Parathyroid adenoma (tissue), 2 donors: ENCODE data around the gene COQ3.

Experiments
- H2AFZ ChIP-seq: fragments of 300-600 bp; sonication (generic); one replicate; pipeline ENCODE4 v1.7.0; 2017; ENCODE audit warnings: antibody characterized with exemption, mild to moderate bottlenecking
- H3K27ac ChIP-seq: fragments of 300-600 bp; sonication (generic); one replicate; pipeline ENCODE4 v1.7.0; 2017
- H3K27me3 ChIP-seq: fragments of 300-600 bp; sonication (generic); one replicate; pipeline ENCODE4 v1.7.0; 2017; ENCODE audit warnings: low read length; ENCODE audit not compliant: control insufficient read depth, insufficient read depth
- H3K36me3 ChIP-seq: fragments of 300-600 bp; sonication (generic); one replicate; pipeline ENCODE4 v1.7.0; 2017; ENCODE audit warnings: low read length; ENCODE audit not compliant: control insufficient read depth, insufficient read depth
- H3K4me1 ChIP-seq: fragments of 300-600 bp; sonication (generic); one replicate; pipeline ENCODE4 v1.7.0; 2017; ENCODE audit warnings: control low read depth
- H3K4me2 ChIP-seq: fragments of 300-600 bp; sonication (generic); one replicate; pipeline ENCODE4 v1.7.0; 2017; ENCODE audit warnings: low read length
- H3K4me3 ChIP-seq: fragments of 300-600 bp; sonication (generic); one replicate; pipeline ENCODE4 v1.7.0; 2017; ENCODE audit warnings: low read depth, low read length
- H3K79me2 ChIP-seq: fragments of 300-600 bp; sonication (generic); one replicate; pipeline ENCODE4 v1.7.0; 2017; ENCODE audit warnings: control low read depth
- H3K9ac ChIP-seq: fragments of 300-600 bp; sonication (generic); one replicate; pipeline ENCODE4 v1.7.0; 2017; ENCODE audit warnings: mild to moderate bottlenecking
- H3K9me3 ChIP-seq: fragments of 300-600 bp; sonication (generic); one replicate; pipeline ENCODE4 v1.7.0; 2017; ENCODE audit warnings: low read length; ENCODE audit not compliant: control insufficient read depth
- TF ChIP-seq, protein P1 (sequence below): fragments of 300-600 bp; sonication (generic); IDR thresholded peaks from one replicate; pipeline ENCODE4 v1.7.0; 2017; ENCODE audit warnings: antibody characterized with exemption, mild to moderate bottlenecking
- donor health status: primary hyperparathyroidism.

COQ3 gene

DNA sequence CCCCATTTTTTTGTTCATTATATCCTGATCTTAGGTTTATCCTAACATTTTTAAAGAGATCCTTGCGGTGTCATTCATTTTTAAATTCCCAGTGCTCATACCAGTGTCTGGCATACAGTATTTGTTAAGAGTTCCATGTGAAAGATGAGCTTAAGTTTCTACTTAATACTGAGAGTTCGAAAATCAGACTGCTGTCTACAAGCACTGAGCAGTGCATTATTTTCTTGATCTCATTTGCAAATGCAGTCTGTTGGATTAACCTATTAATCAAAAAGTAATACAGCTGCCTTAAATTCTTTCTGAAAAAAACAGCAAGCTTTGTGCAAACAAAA lies 663 bp downstream of the COQ3 start:
- no peaks in the 10 kb centered on the region for H3K36me3 ChIP-seq

GRCh38 chr6:99390896-99391295 lies 3.1 kb downstream of the COQ3 start:
- no peak overlapping the region for H3K9ac ChIP-seq
- no peaks in the 10 kb centered on the region for H3K9me3 ChIP-seq
- H3K36me3 ChIP-seq, result no peaks in the 10 kb centered on the region
- no peaks in the 10 kb centered on the region for H3K27me3 ChIP-seq
- H3K4me3 ChIP-seq, result no peak overlapping the region
- TF ChIP-seq, protein P1, sequence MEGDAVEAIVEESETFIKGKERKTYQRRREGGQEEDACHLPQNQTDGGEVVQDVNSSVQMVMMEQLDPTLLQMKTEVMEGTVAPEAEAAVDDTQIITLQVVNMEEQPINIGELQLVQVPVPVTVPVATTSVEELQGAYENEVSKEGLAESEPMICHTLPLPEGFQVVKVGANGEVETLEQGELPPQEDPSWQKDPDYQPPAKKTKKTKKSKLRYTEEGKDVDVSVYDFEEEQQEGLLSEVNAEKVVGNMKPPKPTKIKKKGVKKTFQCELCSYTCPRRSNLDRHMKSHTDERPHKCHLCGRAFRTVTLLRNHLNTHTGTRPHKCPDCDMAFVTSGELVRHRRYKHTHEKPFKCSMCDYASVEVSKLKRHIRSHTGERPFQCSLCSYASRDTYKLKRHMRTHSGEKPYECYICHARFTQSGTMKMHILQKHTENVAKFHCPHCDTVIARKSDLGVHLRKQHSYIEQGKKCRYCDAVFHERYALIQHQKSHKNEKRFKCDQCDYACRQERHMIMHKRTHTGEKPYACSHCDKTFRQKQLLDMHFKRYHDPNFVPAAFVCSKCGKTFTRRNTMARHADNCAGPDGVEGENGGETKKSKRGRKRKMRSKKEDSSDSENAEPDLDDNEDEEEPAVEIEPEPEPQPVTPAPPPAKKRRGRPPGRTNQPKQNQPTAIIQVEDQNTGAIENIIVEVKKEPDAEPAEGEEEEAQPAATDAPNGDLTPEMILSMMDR, result no peak
- H3K27ac ChIP-seq, result no peak overlapping the region
- H3K4me2 ChIP-seq, result no peak overlapping the region
- peaks cover 6% of the 10 kb centered on the region for H3K79me2 ChIP-seq
- H2AFZ ChIP-seq, result no peak overlapping the region
- no peaks in the 10 kb centered on the region for H3K4me1 ChIP-seq

More for the DNA sequence above, 663 bp downstream of the COQ3 start:
- TF ChIP-seq, protein P1, result no peak
- H3K9ac ChIP-seq, result no peak overlapping the region
- no peaks in the 10 kb centered on the region for H3K9me3 ChIP-seq
- H2AFZ ChIP-seq, result peak overlapping the region; percentile 92
- H3K4me3 ChIP-seq, result peak overlapping the region; percentile 99
- no peaks in the 10 kb centered on the region for H3K4me1 ChIP-seq
- H3K79me2 ChIP-seq, result peaks cover 6% of the 10 kb centered on the region
- H3K4me2 ChIP-seq, result peak overlapping the region; percentile 91
- peak overlapping the region; percentile 69 for H3K27ac ChIP-seq
- H3K27me3 ChIP-seq, result no peaks in the 10 kb centered on the region

DNA sequence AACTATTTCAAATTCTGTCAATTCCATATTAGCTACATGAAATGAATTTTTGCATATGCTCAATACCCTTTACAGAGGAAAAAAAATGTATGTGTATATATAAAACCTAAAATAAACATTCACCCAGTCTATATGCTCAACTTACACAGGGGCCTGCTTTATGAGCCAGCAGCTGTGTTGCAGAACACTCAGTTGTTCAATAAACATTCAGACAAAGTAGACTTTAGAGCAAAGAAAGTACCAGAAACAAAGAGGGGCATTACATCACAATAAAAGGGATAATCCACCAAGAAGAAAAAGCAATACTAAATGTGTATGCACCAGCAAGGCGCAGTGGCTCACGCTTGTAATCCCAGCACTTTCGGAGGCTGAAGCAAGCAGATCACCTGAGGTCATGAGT lies 9.5 kb downstream of the COQ3 start:
- H3K36me3 ChIP-seq, result no peaks in the 10 kb centered on the region
- H3K9me3 ChIP-seq, result no peaks in the 10 kb centered on the region
- no peak overlapping the region for H3K4me2 ChIP-seq
- H2AFZ ChIP-seq, result no peak overlapping the region
- no peak overlapping the region for H3K27ac ChIP-seq
- TF ChIP-seq, protein P1, result no peak
- no peaks in the 10 kb centered on the region for H3K79me2 ChIP-seq
- H3K4me3 ChIP-seq, result no peak overlapping the region
- no peaks in the 10 kb centered on the region for H3K4me1 ChIP-seq
- H3K9ac ChIP-seq, result no peak overlapping the region
- no peaks in the 10 kb centered on the region for H3K27me3 ChIP-seq

DNA sequence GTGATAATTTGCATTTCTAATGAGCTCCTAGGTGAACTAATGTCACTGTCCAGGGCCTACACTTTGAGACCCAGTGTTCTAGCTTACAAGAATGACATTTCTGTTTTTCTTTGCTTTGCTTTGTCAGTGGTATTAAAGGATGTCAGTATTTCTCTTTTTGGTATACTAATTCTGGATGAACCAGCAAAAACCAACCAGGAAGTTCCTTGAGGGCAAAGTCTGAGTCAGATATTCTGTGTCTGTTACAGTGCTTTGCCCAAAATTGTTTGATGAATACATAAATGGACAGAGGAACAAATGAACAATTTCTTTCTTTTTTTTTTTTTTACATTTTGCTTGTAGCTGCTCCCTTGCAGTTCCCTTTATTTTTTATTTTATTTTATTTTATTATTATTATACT lies 15.4 kb downstream of the COQ3 start:
- Histone ChIP-seq H3K9ac (no peak overlapping the region), H2AFZ (no peak overlapping the region), H3K4me3 (no peak overlapping the region), H3K36me3 (no peaks in the 10 kb centered on the region), H3K27me3 (no peaks in the 10 kb centered on the region), H3K4me2 (no peak overlapping the region), H3K9me3 (no peaks in the 10 kb centered on the region), H3K79me2 (no peaks in the 10 kb centered on the region), H3K4me1 (no peaks in the 10 kb centered on the region), H3K27ac (no peak overlapping the region)
- TF ChIP-seq, protein P1, result no peak

DNA sequence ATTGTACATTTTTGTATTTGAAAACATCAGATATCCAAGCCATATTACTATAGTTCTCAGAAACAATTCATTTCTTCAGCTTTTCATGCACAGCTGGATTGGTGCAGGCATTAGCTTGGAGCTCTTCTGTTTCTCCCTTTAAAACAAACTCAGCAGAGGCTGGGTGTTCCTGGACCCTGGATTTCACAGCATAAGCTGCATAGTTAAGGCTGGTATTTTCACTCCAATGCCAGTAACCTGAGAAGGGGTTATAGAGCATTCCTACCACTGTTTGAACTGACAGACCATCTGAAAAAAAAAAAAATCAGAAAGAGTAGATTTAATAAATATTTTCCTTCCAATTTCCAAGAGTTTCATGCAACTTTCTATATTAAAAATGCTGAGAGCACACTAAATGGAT lies 24.5 kb downstream of the COQ3 start:
- H3K9ac ChIP-seq, result no peak overlapping the region
- no peaks in the 10 kb centered on the region for H3K79me2 ChIP-seq
- no peak overlapping the region for H3K4me3 ChIP-seq
- no peak overlapping the region for H3K4me2 ChIP-seq
- H3K27me3 ChIP-seq, result no peaks in the 10 kb centered on the region
- H2AFZ ChIP-seq, result no peak overlapping the region
- H3K4me1 ChIP-seq, result no peaks in the 10 kb centered on the region
- H3K27ac ChIP-seq, result no peak overlapping the region
- TF ChIP-seq, protein P1, result no peak
- H3K36me3 ChIP-seq, result no peaks in the 10 kb centered on the region
- H3K9me3 ChIP-seq, result no peaks in the 10 kb centered on the region
